ENCODE results near the gene FBXO42. TPM values are rescaled to one million over a fixed set of nuclear protein-coding genes. Genes with fewer than 3 reads are reported as not detected.

FBXO42 gene
- total and polyA plus RNA-seq, 9 of the 15 experiments (the other 6 are each of a cell fraction or from before 2014, with no cell fraction given): 7.2 to 24.8 (median 17.4) TPM

GRCh38 chr1:16351994-16352841, at the start of gene FBXO42 (continued):
- TF ChIP-seq HEY1 (CRISPR knock-in tag; IDR thresholded peaks at IDR 0.05; ENCODE audit: borderline replicate concordance): no peak
- no peak for TF ChIP-seq ZNF512 (tag; IDR thresholded peaks at IDR 0.05)
- peak; percentile 77 for TF ChIP-seq ZNF395 (CRISPR knock-in tag; IDR thresholded peaks at IDR 0.05)
- TF ChIP-seq SMAD1 (IDR thresholded peaks at IDR 0.05; ENCODE audit: low read depth, low read length, partially characterized antibody): peak; percentile 76
- 0 out of 2 replicates have a peak, but pooled peaks have one; percentile 44 for TF ChIP-seq HBP1 (CRISPR knock-in tag; IDR thresholded peaks at IDR 0.05)
- TF ChIP-seq ZNF311 (CRISPR knock-in tag; IDR thresholded peaks at IDR 0.05): no peak
- peak; percentile 76 for TF ChIP-seq ZBTB1 (CRISPR knock-in tag; IDR thresholded peaks at IDR 0.05; ENCODE audit: borderline replicate concordance, low read depth)
- peak in 1 of 2 experiments; percentile 27; a peak in 1 of 4 replicates for TF ChIP-seq ZMIZ1 (IDR thresholded peaks at IDR 0.05; ENCODE audit: low read depth in 2 of 2, low read length in 2 of 2)
- TF ChIP-seq ZBTB11 (CRISPR knock-in tag; IDR thresholded peaks at IDR 0.05): peak in 1 of 3 experiments; percentile 72; a peak in 2 of 6 replicates
- no peak for TF ChIP-seq CREB3 (tag; conservative IDR thresholded peaks at IDR 0.05; ENCODE audit: low read depth)

Data from K562 (cell line).